AG04450 (cell line): ENCODE measurements around the gene PEX26. TPM values are rescaled to one million over a fixed set of nuclear protein-coding genes. Genes with fewer than 3 reads are reported as not detected.

ENCODE experiments used
- CTCF ChIA-PET: fragments of 300-600, 350-600 bp; formaldehyde crosslinking; extraction: SDS; loops from one replicate; lab custom pipeline; 2022; ENCODE audit warnings: antibody characterized with exemption, inconsistent platforms; lab: Charles Lee
- POLR2A ChIA-PET: fragments of 350-600 bp; formaldehyde crosslinking; extraction: SDS; loops from one replicate; lab custom pipeline; 2021; ENCODE audit warnings: antibody characterized with exemption, inconsistent platforms; lab: Yijun Ruan, JAX
- DNase-seq: peaks from one replicate; pipeline ENCODE4 v3.0.0-alpha.2; 2011; ENCODE audit warnings: low read depth, low spot score
- H3K27ac ChIP-seq: one replicate; pipeline ENCODE4 v1.5.1; 2012; ENCODE audit warnings: low read depth, low read length, control low read depth
- H3K27me3 ChIP-seq: one replicate; pipeline ENCODE4 v1.6.0; 2012; ENCODE audit warnings: low read length; ENCODE audit not compliant: control insufficient read depth, insufficient read depth
- H3K4me3 ChIP-seq: 2 replicates; pipeline ENCODE4 v1.5.1; 2011; ENCODE audit warnings: mild to moderate bottlenecking, low read depth, low read length, control low read depth
- H3K9me3 ChIP-seq: 2 replicates; pipeline ENCODE4 v1.5.1; 2012; ENCODE audit warnings: low read length; ENCODE audit not compliant: control insufficient read depth, insufficient read depth
- CTCF ChIP-seq: IDR thresholded peaks from 2 replicates; pipeline ENCODE4 v1.5.1; 2011; ENCODE audit warnings: low read depth, low read length, control low read depth, inconsistent platforms
- polyA plus RNA-seq: library from polyadenylated mRNA; depleted of rRNA; stranded (reverse); fragments of >200 nt; gene quantifications from 2 replicates; pipeline ENCODE4 v1.2.3, GENCODE V29; 2011

PEX26 gene
- polyA plus RNA-seq, 1 experiment: 20.8 TPM

DNA sequence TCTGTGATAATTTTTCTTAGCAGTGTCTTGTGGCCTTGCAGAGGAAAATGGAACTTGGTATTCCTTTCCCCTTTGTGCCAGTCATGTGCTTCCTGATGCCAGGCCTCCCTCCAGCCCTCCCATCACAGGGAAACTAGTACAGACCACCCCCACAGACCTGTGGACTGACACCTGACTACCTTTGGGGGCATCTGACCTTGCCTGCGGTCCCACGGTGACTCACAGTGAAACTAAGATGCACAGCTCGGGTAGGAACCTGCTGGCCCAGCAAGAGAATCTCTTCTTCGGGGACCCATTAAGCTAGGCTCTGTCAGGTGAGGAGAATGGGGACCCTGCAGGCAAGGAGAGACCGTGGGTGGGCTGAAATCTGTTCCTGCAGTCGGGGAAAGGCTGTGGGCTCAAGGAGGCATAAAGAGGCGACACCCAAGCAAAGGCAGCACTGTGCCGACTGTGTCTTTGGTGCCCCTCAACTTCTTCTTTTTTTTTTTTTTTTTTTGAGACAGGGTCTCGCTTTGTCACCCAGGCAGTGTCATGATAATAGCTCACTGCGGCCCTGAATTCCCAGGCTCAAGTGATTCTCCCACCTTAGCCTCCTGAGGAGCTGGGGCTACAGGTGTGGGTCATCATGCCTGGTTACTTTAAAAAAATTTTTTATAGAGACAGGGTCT, 20.8 kb upstream of the PEX26 start:
- peak overlapping the region; percentile 81 for H3K27ac ChIP-seq
- ChIA-PET POLR2A (interaction anchor here (0.6 to 2.2 kb wide), 4 partner anchors 23 to 167 kb away, joined by 3 to 6 read pairs (median 4); no protein-coding TSS in a partner anchor), CTCF (interaction anchor here (0.6 to 3.4 kb wide), 3 partner anchors 8 to 227 kb away, joined by 4 to 26 read pairs (median 4); no protein-coding TSS in a partner anchor)
- no peak overlapping the region for H3K4me3 ChIP-seq
- DNase-seq: no peak
- H3K27me3 ChIP-seq: no peaks in the 10 kb centered on the region
- TF ChIP-seq CTCF: no peak
- no peaks in the 10 kb centered on the region for H3K9me3 ChIP-seq

DNA sequence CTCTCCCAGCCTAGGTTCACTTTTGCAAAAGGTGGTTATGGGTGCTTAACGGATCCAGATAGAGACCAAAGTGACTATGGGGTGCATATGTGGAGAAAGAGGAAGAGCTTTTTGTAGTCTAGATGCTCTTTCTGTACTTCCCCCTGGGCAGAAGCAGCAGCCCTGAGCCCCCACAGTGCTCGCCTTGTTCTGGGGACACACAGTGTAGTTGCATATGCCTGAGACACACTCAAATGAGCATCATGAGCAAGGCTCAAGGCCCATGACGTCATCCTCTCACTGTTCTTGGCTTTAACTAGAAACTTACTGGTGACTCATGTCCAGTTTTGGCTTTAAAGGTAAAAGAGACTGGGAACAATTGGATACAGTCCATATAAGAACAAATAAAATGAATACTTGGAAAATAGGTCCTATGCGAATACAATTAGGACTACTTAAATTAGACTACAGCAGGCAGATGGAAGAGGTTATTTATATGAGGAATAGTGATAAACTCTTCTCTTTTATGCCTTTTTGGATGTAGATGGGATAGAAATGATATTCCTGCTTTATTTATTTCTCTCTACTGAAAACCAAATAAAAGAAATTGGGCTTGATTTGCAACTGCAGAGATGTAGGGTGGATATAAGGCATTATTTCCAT, 20.1 kb upstream of the PEX26 start:
- no peaks in the 10 kb centered on the region for H3K27me3 ChIP-seq
- POLR2A ChIA-PET: interaction anchor here (0.6 kb wide), 4 partner anchors 20 to 512 kb away, joined by 3 to 4 read pairs (median 3); no protein-coding TSS in a partner anchor
- H3K4me3 ChIP-seq: no peak overlapping the region
- CTCF ChIA-PET: interaction anchor here (0.6 to 3.4 kb wide), 4 partner anchors 7 to 227 kb away, joined by 3 to 26 read pairs (median 4); no protein-coding TSS in a partner anchor
- DNase-seq: peak; percentile 95
- H3K27ac ChIP-seq: peak overlapping the region; percentile 77
- H3K9me3 ChIP-seq: no peaks in the 10 kb centered on the region
- TF ChIP-seq CTCF: no peak

DNA sequence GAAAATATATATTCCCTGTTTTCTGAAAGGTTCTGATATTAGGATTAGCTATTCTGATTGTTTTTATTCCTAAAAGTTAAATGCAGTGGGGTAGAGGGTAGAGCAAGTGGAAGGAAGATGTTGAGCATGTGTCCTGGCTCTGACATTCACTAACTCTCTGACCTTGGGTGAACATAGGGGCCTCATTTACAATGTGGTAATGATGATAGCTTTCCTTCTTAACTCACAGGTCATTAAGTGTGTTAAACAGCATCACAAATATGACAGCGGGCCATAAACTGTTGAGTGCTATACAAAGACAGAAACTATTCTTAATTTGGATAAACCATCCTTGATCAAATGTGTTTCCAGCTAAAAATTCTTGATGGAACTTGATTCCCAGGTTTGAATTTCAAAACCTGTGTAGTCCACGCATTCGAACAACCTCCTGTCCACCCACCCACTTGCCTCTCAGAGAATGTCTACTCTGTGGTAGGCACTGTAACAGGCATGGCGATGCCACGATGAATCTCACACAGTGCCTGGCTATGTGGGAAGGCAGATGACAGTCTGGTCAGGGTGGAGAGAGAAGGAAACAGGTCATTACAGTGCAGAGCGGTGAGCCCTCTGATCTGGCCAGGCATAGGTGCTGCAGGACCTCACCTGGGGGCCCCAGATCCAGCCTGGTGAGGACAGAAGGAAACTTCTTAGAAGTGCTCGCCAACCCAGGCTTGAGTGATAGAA, 19.3 kb upstream of the PEX26 start:
- DNase-seq: no peak
- ChIA-PET POLR2A (interaction anchor here (0.6 kb wide), 2 partner anchors 20 to 513 kb away, joined by 3 read pairs; no protein-coding TSS in a partner anchor), CTCF (interaction anchor here (0.7 to 3.4 kb wide), 2 partner anchors 18 to 164 kb away, joined by 3 to 26 read pairs; no protein-coding TSS in a partner anchor)
- no peak overlapping the region for H3K4me3 ChIP-seq
- no peaks in the 10 kb centered on the region for H3K27me3 ChIP-seq
- H3K27ac ChIP-seq: no peak overlapping the region
- H3K9me3 ChIP-seq: no peaks in the 10 kb centered on the region
- no peak for TF ChIP-seq CTCF

DNA sequence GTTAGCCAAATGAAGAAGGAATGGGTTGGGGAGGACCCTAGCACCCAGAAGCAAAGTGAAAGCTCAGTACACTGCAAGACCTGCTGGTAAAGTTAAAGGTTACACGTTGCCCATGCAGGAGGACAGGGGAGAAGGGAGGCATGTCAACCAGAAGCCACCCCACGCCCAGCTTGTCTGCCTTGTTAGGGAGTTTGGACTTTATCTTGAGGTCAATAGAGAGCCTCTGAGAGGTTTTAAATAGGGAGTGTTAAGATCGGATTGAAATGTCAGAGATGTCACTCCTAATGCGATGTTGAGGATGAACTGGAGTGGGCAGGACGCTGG, 18.7 kb upstream of the PEX26 start:
- H3K27me3 ChIP-seq: no peaks in the 10 kb centered on the region
- CTCF ChIA-PET: interaction anchor here (1.0 kb wide), 1 partner anchor 17 kb away, joined by 3 read pairs; no protein-coding TSS in a partner anchor
- peak overlapping the region; percentile 11 for H3K27ac ChIP-seq
- no peaks in the 10 kb centered on the region for H3K9me3 ChIP-seq
- no peak for DNase-seq
- no peak for TF ChIP-seq CTCF
- POLR2A ChIA-PET: no interaction called here
- H3K4me3 ChIP-seq: no peak overlapping the region
